ENCODE measurements around the gene JAKMIP1. TPM values are rescaled to one million over a fixed set of nuclear protein-coding genes. Genes with fewer than 3 reads are reported as not detected.

Gene JAKMIP1
- total RNA-seq, 1 experiment from 2014 or later = not detected

DNA sequence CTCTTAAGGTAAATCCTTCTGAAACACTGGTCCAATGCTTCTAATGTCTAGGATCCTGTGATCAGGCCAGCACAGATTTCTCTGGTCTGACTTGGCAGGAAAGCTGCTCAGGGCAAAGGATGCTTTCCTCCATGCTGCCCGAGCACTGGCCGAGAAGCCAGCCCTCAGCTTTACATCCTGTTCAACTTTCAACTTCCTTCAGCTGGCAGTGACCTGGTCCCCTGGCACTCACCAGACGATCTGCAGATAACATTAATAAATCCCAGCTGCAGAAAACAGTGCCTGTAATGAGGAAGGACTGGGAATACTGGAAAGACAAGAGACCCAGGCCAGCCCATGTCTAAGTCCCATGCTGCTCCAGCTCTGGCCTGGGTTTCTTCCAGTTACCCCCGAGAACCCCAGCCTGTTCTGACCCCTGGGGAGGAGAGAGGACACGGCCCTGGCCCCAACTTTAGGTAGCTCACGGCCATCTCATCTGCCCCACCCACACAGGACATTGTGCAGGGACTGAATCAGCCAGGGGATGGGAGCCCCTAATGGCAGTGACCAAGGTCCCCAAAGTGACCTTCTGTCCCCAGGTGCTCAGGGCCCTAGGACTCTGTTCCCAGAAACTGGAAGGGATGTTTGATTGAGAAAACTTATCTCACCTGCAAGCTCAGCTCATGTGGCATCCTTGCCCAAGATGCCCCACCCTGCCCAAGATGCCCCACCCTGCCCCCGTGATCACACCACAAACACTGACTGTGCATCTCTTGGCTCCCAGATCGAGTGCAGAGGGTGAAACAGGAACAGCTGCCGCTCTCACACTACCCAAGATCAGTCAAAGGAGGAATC is 28.0 kb downstream of the JAKMIP1 start:
- Histone ChIP-seq H3K27me3 (ENCODE audit: control insufficient read depth, insufficient read depth, low read length) (no peaks in the 10 kb centered on the region), H3K36me3 (ENCODE audit: control insufficient read depth, insufficient read depth, low read length) (no peaks in the 10 kb centered on the region), H3K4me1 (ENCODE audit: control insufficient read depth, insufficient read depth, low read length) (no peaks in the 10 kb centered on the region), H3K9me3 (ENCODE audit: control insufficient read depth, insufficient read depth, low read depth, low read length) (no peaks in the 10 kb centered on the region), H3K4me3 (ENCODE audit: low read depth in 2 of 2, low read length in 2 of 2) (no peak overlapping the region), H3K27ac (ENCODE audit: low read length) (no peak overlapping the region)
- POLR2A ChIA-PET = no interaction called here
- ATAC-seq (no peak), DNase-seq (ENCODE audit: low read depth, low spot score) (no peak)
- CTCF ChIA-PET = no interaction called here
- in situ Hi-C loops (cut with HindIII; ENCODE audit: low pct_unique_long_range_greater_than_20kb, low sequenced_read_pairs) = no loop called here
- BruUV-seq (replicated peaks) = no TSS peak
- intact Hi-C loops (cut with micrococcal nuclease; ENCODE audit: unreplicated experiment) = no loop called here
- TF ChIP-seq POLR2AphosphoS5 (IDR thresholded peaks at IDR 0.05; ENCODE audit: low read depth, low read length) (no peak), SIN3A (IDR thresholded peaks at IDR 0.05; ENCODE audit: borderline replicate concordance, insufficient read depth, low read depth, low read length) (no peak), TCF7L2 (IDR thresholded peaks at IDR 0.05; ENCODE audit: low read depth, low read length) (no peak)
- TF ChIP-seq, protein P1, sequence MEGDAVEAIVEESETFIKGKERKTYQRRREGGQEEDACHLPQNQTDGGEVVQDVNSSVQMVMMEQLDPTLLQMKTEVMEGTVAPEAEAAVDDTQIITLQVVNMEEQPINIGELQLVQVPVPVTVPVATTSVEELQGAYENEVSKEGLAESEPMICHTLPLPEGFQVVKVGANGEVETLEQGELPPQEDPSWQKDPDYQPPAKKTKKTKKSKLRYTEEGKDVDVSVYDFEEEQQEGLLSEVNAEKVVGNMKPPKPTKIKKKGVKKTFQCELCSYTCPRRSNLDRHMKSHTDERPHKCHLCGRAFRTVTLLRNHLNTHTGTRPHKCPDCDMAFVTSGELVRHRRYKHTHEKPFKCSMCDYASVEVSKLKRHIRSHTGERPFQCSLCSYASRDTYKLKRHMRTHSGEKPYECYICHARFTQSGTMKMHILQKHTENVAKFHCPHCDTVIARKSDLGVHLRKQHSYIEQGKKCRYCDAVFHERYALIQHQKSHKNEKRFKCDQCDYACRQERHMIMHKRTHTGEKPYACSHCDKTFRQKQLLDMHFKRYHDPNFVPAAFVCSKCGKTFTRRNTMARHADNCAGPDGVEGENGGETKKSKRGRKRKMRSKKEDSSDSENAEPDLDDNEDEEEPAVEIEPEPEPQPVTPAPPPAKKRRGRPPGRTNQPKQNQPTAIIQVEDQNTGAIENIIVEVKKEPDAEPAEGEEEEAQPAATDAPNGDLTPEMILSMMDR (IDR thresholded peaks at IDR 0.05) = no peak
- TF ChIP-seq, protein P2, sequence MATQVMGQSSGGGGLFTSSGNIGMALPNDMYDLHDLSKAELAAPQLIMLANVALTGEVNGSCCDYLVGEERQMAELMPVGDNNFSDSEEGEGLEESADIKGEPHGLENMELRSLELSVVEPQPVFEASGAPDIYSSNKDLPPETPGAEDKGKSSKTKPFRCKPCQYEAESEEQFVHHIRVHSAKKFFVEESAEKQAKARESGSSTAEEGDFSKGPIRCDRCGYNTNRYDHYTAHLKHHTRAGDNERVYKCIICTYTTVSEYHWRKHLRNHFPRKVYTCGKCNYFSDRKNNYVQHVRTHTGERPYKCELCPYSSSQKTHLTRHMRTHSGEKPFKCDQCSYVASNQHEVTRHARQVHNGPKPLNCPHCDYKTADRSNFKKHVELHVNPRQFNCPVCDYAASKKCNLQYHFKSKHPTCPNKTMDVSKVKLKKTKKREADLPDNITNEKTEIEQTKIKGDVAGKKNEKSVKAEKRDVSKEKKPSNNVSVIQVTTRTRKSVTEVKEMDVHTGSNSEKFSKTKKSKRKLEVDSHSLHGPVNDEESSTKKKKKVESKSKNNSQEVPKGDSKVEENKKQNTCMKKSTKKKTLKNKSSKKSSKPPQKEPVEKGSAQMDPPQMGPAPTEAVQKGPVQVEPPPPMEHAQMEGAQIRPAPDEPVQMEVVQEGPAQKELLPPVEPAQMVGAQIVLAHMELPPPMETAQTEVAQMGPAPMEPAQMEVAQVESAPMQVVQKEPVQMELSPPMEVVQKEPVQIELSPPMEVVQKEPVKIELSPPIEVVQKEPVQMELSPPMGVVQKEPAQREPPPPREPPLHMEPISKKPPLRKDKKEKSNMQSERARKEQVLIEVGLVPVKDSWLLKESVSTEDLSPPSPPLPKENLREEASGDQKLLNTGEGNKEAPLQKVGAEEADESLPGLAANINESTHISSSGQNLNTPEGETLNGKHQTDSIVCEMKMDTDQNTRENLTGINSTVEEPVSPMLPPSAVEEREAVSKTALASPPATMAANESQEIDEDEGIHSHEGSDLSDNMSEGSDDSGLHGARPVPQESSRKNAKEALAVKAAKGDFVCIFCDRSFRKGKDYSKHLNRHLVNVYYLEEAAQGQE (IDR thresholded peaks at IDR 0.05; ENCODE audit: insufficient read depth in 1 of 2, low read depth in 2 of 2, low read length in 1 of 2) = no peak

DNA sequence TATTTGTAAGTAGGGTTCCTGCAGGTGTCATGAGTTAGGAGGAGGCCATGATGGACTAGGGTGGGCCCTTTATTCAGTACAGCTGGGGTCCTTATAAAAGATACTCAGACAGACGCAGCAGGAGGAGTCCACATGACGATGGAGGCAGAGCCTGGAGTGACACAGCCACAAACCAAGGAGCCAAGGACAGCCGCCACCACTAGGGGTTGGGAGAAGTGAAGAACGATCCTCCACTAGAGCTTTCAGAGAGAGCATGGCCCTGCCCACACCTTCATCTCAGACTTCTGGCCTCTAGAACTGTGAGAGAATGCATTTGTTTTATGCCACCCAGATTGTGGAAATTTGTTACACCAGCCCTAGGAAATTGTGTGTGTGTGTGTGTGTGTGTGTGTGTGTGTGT is 31.1 kb downstream of the JAKMIP1 start:
- ATAC-seq (no peak), DNase-seq (ENCODE audit: low read depth, low spot score) (no peak)
- intact Hi-C loops (cut with micrococcal nuclease; ENCODE audit: unreplicated experiment) (no loop called here), in situ Hi-C loops (cut with HindIII; ENCODE audit: low pct_unique_long_range_greater_than_20kb, low sequenced_read_pairs) (no loop called here)
- POLR2A ChIA-PET = no interaction called here
- H3K9me3 ChIP-seq (ENCODE audit: control insufficient read depth, insufficient read depth, low read depth, low read length) = no peaks in the 10 kb centered on the region
- no peak overlapping the region for H3K27ac ChIP-seq (ENCODE audit: low read length)
- H3K36me3 ChIP-seq (ENCODE audit: control insufficient read depth, insufficient read depth, low read length) = no peaks in the 10 kb centered on the region
- no TSS peak for BruUV-seq (replicated peaks)
- H3K4me1 ChIP-seq (ENCODE audit: control insufficient read depth, insufficient read depth, low read length) = no peaks in the 10 kb centered on the region
- CTCF ChIA-PET = no interaction called here
- no peaks in the 10 kb centered on the region for H3K27me3 ChIP-seq (ENCODE audit: control insufficient read depth, insufficient read depth, low read length)
- H3K4me3 ChIP-seq (ENCODE audit: low read depth in 2 of 2, low read length in 2 of 2) = no peak overlapping the region
- TF ChIP-seq, protein P1 (IDR thresholded peaks at IDR 0.05) = no peak
- TF ChIP-seq SIN3A (IDR thresholded peaks at IDR 0.05; ENCODE audit: borderline replicate concordance, insufficient read depth, low read depth, low read length) (no peak), TCF7L2 (IDR thresholded peaks at IDR 0.05; ENCODE audit: low read depth, low read length) (no peak), POLR2AphosphoS5 (IDR thresholded peaks at IDR 0.05; ENCODE audit: low read depth, low read length) (no peak)
- TF ChIP-seq, protein P2 (IDR thresholded peaks at IDR 0.05; ENCODE audit: insufficient read depth in 1 of 2, low read depth in 2 of 2, low read length in 1 of 2) = no peak
